Measurements from ENCODE around the gene AP2B1. TPM values are rescaled to one million over a fixed set of nuclear protein-coding genes. Genes with fewer than 3 reads are reported as not detected.

The AP2B1 gene
- total RNA-seq, 1 donor from 2014 or later: 129 TPM

GRCh38 chr17:35726953-35727460 is 139.9 kb downstream of the AP2B1 start:
- H3K27me3 Mint-ChIP-seq: peaks cover 10% of the 10 kb centered on the region
- H3K27ac Mint-ChIP-seq: no peak overlapping the region
- intact Hi-C loops (cut with micrococcal nuclease): no loop called here
- ATAC-seq (ENCODE audit: low read depth): no peak
- no peak overlapping the region for H3K4me3 Mint-ChIP-seq
- no peaks in the 10 kb centered on the region for H3K9me3 Mint-ChIP-seq
- ChIA-PET POLR2A (no interaction called here), CTCF (interaction anchor here (1.0 to 1.5 kb wide), 2 partner anchors 20 to 37 kb away, joined by 3 to 5 read pairs; no protein-coding TSS in a partner anchor)
- no peak for DNase-seq
- peaks cover 12% of the 10 kb centered on the region for H3K4me1 Mint-ChIP-seq
- peaks cover 54% of the 10 kb centered on the region for H3K36me3 Mint-ChIP-seq (ENCODE audit: low read depth)
- TF ChIP-seq, protein P1, sequence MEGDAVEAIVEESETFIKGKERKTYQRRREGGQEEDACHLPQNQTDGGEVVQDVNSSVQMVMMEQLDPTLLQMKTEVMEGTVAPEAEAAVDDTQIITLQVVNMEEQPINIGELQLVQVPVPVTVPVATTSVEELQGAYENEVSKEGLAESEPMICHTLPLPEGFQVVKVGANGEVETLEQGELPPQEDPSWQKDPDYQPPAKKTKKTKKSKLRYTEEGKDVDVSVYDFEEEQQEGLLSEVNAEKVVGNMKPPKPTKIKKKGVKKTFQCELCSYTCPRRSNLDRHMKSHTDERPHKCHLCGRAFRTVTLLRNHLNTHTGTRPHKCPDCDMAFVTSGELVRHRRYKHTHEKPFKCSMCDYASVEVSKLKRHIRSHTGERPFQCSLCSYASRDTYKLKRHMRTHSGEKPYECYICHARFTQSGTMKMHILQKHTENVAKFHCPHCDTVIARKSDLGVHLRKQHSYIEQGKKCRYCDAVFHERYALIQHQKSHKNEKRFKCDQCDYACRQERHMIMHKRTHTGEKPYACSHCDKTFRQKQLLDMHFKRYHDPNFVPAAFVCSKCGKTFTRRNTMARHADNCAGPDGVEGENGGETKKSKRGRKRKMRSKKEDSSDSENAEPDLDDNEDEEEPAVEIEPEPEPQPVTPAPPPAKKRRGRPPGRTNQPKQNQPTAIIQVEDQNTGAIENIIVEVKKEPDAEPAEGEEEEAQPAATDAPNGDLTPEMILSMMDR (IDR thresholded peaks at IDR 0.05): no peak

DNA sequence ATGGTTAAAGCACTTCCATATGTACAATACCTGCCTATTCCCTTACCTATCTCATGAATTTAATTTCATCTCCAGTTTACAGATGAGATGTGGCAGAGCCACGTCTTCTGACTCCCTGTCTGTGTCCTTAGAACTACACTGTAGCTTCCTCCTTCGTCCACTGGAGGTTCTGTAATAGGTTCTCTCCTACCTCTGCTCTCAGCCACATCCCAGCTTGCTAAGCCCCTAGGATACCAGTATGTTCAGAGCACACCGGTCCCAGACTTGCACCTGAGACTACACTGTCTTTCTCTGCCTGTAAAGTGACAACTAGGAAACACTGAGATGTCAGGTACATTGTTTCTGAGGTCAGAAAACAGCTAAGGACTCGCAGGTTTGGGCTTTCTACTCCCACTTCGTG is 140.5 kb downstream of the AP2B1 start:
- ATAC-seq (ENCODE audit: low read depth): no peak
- DNase-seq: no peak
- Mint-ChIP-seq H3K27ac (no peak overlapping the region), H3K27me3 (peaks cover 10% of the 10 kb centered on the region), H3K4me3 (no peak overlapping the region), H3K9me3 (no peaks in the 10 kb centered on the region), H3K36me3 (ENCODE audit: low read depth) (peaks cover 51% of the 10 kb centered on the region), H3K4me1 (peaks cover 14% of the 10 kb centered on the region)
- ChIA-PET CTCF (interaction anchor here (1.0 to 1.5 kb wide), 2 partner anchors 20 to 37 kb away, joined by 3 to 5 read pairs; no protein-coding TSS in a partner anchor), POLR2A (no interaction called here)
- intact Hi-C loops (cut with micrococcal nuclease): no loop called here
- TF ChIP-seq, protein P1 (IDR thresholded peaks at IDR 0.05): no peak

DNA sequence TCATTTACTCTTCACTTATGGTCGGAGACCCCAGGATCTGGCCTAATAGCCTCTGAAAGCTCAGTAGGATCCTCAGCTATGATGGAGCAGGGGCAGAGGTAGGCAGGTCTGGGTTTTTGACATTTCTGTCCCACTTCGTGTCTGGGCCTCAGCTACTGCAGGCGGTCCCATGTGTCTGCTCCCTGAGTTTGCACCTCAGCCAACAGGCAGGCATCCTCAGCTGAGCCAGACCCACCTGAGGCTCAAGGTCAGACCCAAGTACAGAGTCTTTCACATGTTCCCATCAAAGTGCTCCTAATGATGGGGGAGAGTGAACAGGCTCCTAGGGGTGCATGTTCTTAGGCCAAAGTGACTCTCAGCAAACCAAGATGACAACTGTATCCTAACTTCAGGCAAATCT is 141.4 kb downstream of the AP2B1 start:
- intact Hi-C loops (cut with micrococcal nuclease): no loop called here
- ATAC-seq (ENCODE audit: low read depth): no peak

DNA sequence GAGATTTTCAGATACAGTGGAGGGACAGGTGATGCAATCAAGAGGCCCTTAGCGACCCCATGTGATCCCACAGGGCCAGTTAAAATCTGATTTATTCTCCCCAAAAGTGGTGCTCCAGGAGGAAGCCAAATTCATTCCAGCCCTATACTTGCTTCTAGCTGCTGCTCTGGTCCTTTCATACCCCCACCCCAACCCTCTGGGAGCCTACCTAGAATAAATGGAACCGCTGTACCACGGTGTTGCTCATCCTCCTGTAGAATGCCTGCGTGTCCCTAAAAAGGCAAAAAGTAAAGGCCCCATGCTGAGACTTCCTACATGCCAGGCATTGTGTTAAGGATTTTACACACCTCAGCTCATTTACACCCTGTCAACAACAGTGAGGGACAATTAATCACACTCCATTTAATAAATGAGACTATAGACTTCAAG is 142.3 kb downstream of the AP2B1 start:
- no peak overlapping the region for H3K4me3 Mint-ChIP-seq
- TF ChIP-seq, protein P1 (IDR thresholded peaks at IDR 0.05): no peak
- no peaks in the 10 kb centered on the region for H3K9me3 Mint-ChIP-seq
- peaks cover 14% of the 10 kb centered on the region for H3K4me1 Mint-ChIP-seq
- intact Hi-C loops (cut with micrococcal nuclease): no loop called here
- DNase-seq (no peak), ATAC-seq (ENCODE audit: low read depth) (no peak)
- POLR2A ChIA-PET: no interaction called here
- CTCF ChIA-PET: no interaction called here
- no peak overlapping the region for H3K27ac Mint-ChIP-seq
- H3K36me3 Mint-ChIP-seq (ENCODE audit: low read depth): peaks cover 33% of the 10 kb centered on the region
- H3K27me3 Mint-ChIP-seq: peaks cover 10% of the 10 kb centered on the region

More for the DNA sequence above, 141.4 kb downstream of the AP2B1 start:
- Mint-ChIP-seq H3K27me3 (peaks cover 10% of the 10 kb centered on the region), H3K4me3 (no peak overlapping the region), H3K4me1 (peaks cover 14% of the 10 kb centered on the region), H3K36me3 (ENCODE audit: low read depth) (peaks cover 42% of the 10 kb centered on the region), H3K27ac (no peak overlapping the region), H3K9me3 (no peaks in the 10 kb centered on the region)
- no peak for DNase-seq
- CTCF ChIA-PET: interaction anchor here (1.0 kb wide), 1 partner anchor 19 kb away, joined by 4 read pairs; no protein-coding TSS in a partner anchor
- POLR2A ChIA-PET: interaction anchor here (0.6 kb wide), 1 partner anchor 160 kb away, joined by 3 read pairs; no protein-coding TSS in a partner anchor
- TF ChIP-seq, protein P1 (IDR thresholded peaks at IDR 0.05): no peak

GRCh38 chr17:35730400-35731005 is 143.4 kb downstream of the AP2B1 start:
- Mint-ChIP-seq H3K36me3 (ENCODE audit: low read depth) (peaks cover 22% of the 10 kb centered on the region), H3K27ac (no peak overlapping the region), H3K9me3 (no peaks in the 10 kb centered on the region), H3K4me3 (no peak overlapping the region), H3K4me1 (peaks cover 14% of the 10 kb centered on the region), H3K27me3 (peaks cover 10% of the 10 kb centered on the region)
- DNase-seq (no peak), ATAC-seq (ENCODE audit: low read depth) (no peak)
- ChIA-PET POLR2A (no interaction called here), CTCF (interaction anchor here (1.3 kb wide), 1 partner anchor 17 kb away, joined by 4 read pairs; no protein-coding TSS in a partner anchor)
- TF ChIP-seq, protein P1 (IDR thresholded peaks at IDR 0.05): no peak
- intact Hi-C loops (cut with micrococcal nuclease): no loop called here

Measured in activated B cell treated with CpG ODN at 0.5 μM for 24 hours (primary cell).